Activated CD4-positive, alpha-beta T cell treated with anti-CD3 and anti-CD28 coated beads, Interleukin-2, amount 50 U/mL, for 1 hour (primary cell): ENCODE measurements around the gene FGF16.
"Not testable (repeated sequence)": the region's sequence is repeated elsewhere in the genome, so short reads cannot be mapped to it uniquely, and the experiment has no call there.

Experiments
- DNase-seq: peaks from one replicate; pipeline ENCODE4 v3.0.0-alpha.2; 2020

FGF16 gene

GRCh38 chrX:77446908-77447652 is at the start of gene FGF16:
TSS of gene FGF16 (plus strand) at chrX:77447389. CDS start at chrX:77447675, 286 bp downstream.
- DNase-seq, result no peak

- no peak for DNase-seq
Measured at GRCh38 chrX:77398330-77398954, 48.7 kb upstream of the FGF16 start.

GRCh38 chrX:77404419-77404818 is 42.8 kb upstream of the FGF16 start:
- DNase-seq, result no peak

GRCh38 chrX:77407821-77408220 is 39.4 kb upstream of the FGF16 start:
- not testable (repeated sequence) for DNase-seq

- no peak for DNase-seq
Measured at GRCh38 chrX:77412631-77413030, 34.6 kb upstream of the FGF16 start.

- DNase-seq, result no peak
Measured at GRCh38 chrX:77415161-77415560, 32.0 kb upstream of the FGF16 start.

GRCh38 chrX:77415882-77416281 is 31.3 kb upstream of the FGF16 start:
- DNase-seq, result no peak

GRCh38 chrX:77422891-77423648 is 24.1 kb upstream of the FGF16 start:
- DNase-seq, result no peak

- no peak for DNase-seq
Measured at GRCh38 chrX:77426811-77427210, 20.4 kb upstream of the FGF16 start.

GRCh38 chrX:77427611-77428010 is 19.6 kb upstream of the FGF16 start:
- DNase-seq, result no peak

- no peak for DNase-seq
Measured at GRCh38 chrX:77428551-77428950, 18.6 kb upstream of the FGF16 start.

- DNase-seq, result no peak
Measured at GRCh38 chrX:77431227-77431626, 16.0 kb upstream of the FGF16 start.

GRCh38 chrX:77433001-77433400 is 14.2 kb upstream of the FGF16 start:
- no peak for DNase-seq

GRCh38 chrX:77434962-77435361 is 12.2 kb upstream of the FGF16 start:
- DNase-seq, result no peak

GRCh38 chrX:77436271-77436670 is 10.9 kb upstream of the FGF16 start:
- no peak for DNase-seq

GRCh38 chrX:77436682-77437081 is 10.5 kb upstream of the FGF16 start:
- no peak for DNase-seq

GRCh38 chrX:77440330-77440729 is 6.9 kb upstream of the FGF16 start:
- DNase-seq, result no peak

GRCh38 chrX:77441033-77441432 is 6.2 kb upstream of the FGF16 start:
- no peak for DNase-seq

- DNase-seq, result no peak
Measured at GRCh38 chrX:77441479-77441878, 5.7 kb upstream of the FGF16 start.

- DNase-seq, result no peak
Measured at GRCh38 chrX:77442728-77443127, 4.5 kb upstream of the FGF16 start.

GRCh38 chrX:77444075-77444474 is 3.1 kb upstream of the FGF16 start:
- no peak for DNase-seq

- DNase-seq, result no peak
Measured at GRCh38 chrX:77444545-77444944, 2.6 kb upstream of the FGF16 start.

GRCh38 chrX:77446029-77446585 is 1.1 kb upstream of the FGF16 start:
- DNase-seq, result no peak
